ENCODE data around the gene AJAP1. TPM values are rescaled to one million over a fixed set of nuclear protein-coding genes. Genes with fewer than 3 reads are reported as not detected.

AJAP1 gene
- total and polyA plus RNA-seq, 10 of the 15 experiments (the other 5 are each of a cell fraction or from before 2014, with no cell fraction given), result not detected

DNA sequence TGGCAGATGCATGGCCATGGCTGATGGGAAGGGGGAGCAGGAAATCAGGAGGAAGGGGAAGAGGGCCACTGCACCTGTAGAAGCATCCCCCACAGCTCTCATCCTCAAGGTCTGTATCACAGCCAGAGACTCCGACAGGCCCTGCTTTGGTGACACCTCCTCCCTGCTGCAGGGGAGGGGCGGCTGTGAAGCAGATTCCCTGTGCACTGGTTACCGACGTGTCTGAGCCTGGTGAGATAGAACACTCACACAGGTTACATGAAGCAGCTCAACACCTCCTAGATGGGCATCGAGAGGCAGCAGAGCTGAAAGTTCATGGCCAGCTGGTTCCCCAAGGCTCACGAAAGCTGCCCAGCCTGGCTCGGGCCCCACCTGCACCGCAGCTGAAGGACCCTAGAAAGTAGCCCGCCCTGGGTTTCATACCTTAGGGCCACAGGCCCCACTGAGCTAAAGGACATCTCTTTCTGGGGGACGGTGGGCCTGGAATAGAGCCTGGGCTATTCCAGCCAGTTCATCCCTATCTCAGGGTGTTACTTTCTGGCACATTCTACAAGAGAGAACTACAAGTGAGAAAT lies 30.2 kb upstream of the AJAP1 start:
- no TSS peak for BruUV-seq (replicated peaks)
- 17% methylated on average over 10 of the region's 10 CpGs for WGBS (ENCODE audit: insufficient coverage, insufficient replicate concordance, low lambda C conversion rate, missing lambda C conversion rate)
- H3K4me3 ChIP-seq, result no peak overlapping the region
- CTCF ChIA-PET, result no interaction called here
- H3K9ac ChIP-seq (ENCODE audit: control insufficient read depth, insufficient read depth, low read length), result no peak overlapping the region
- H4K20me1 ChIP-seq (ENCODE audit: control insufficient read depth, insufficient read depth), result no peaks in the 10 kb centered on the region
- no peaks in the 10 kb centered on the region for H3K36me3 ChIP-seq (ENCODE audit: control insufficient read depth in 2 of 2, insufficient read depth in 2 of 2, low read length in 1 of 2)
- no peaks in the 10 kb centered on the region for H3K27me3 ChIP-seq (replicated peaks in 1 of 2; ENCODE audit: control insufficient read depth in 2 of 2, insufficient read depth in 2 of 2, low read length in 1 of 2)
- H3K4me1 ChIP-seq (ENCODE audit: control insufficient read depth, insufficient read depth, low read length), result no peaks in the 10 kb centered on the region
- H3K79me2 ChIP-seq (ENCODE audit: control insufficient read depth, insufficient read depth, low read length), result no peaks in the 10 kb centered on the region
- no peak for FAIRE-seq
- RAD21 ChIA-PET (ENCODE audit: unreplicated experiment), result no interaction called here
- in situ Hi-C loops (cut with MboI) (no loop called here), intact Hi-C loops (cut with micrococcal nuclease; ENCODE audit: unreplicated experiment) (no loop called here)
- POLR2A ChIA-PET, result no interaction called here
- H3K27ac ChIP-seq (ENCODE audit: control insufficient read depth, insufficient read depth), result no peak overlapping the region
- DNase-seq (ENCODE audit: low read depth, low spot score), result no peak
- no peaks in the 10 kb centered on the region for H3K9me3 ChIP-seq (replicated peaks; ENCODE audit: control insufficient read depth, insufficient read depth, low read length)
- no peak overlapping the region for H2AFZ ChIP-seq (ENCODE audit: control insufficient read depth, low read depth, low read length)
- H3K4me2 ChIP-seq (ENCODE audit: control insufficient read depth, insufficient read depth), result no peak overlapping the region
- ATAC-seq, result no peak
- SMC1A ChIA-PET (ENCODE audit: uncharacterized antibody, unreplicated experiment), result interaction anchor here (0.6 kb wide), 1 partner anchor 9 kb away, joined by 3 read pairs; no protein-coding TSS in a partner anchor
- TF ChIP-seq RBBP5 (conservative IDR thresholded peaks at IDR 0.05), result no peak
- TF ChIP-seq, protein P1, sequence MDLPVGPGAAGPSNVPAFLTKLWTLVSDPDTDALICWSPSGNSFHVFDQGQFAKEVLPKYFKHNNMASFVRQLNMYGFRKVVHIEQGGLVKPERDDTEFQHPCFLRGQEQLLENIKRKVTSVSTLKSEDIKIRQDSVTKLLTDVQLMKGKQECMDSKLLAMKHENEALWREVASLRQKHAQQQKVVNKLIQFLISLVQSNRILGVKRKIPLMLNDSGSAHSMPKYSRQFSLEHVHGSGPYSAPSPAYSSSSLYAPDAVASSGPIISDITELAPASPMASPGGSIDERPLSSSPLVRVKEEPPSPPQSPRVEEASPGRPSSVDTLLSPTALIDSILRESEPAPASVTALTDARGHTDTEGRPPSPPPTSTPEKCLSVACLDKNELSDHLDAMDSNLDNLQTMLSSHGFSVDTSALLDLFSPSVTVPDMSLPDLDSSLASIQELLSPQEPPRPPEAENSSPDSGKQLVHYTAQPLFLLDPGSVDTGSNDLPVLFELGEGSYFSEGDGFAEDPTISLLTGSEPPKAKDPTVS (IDR thresholded peaks at IDR 0.05; ENCODE audit: low read depth, low read length), result no peak
- no peak for TF ChIP-seq SRF (IDR thresholded peaks at IDR 0.05; ENCODE audit: low read depth in 2 of 2, low read length in 2 of 2)
- TF ChIP-seq RELB (IDR thresholded peaks at IDR 0.05; ENCODE audit: low read depth), result no peak
- no peak for TF ChIP-seq NRF1 (conservative IDR thresholded peaks at IDR 0.05; ENCODE audit: low read depth, low read length)
- TF ChIP-seq SMARCA5 (IDR thresholded peaks at IDR 0.05), result no peak
- TF ChIP-seq YY1 (IDR thresholded peaks at IDR 0.05; ENCODE audit: low read depth, low read length), result no peak
- TF ChIP-seq NR2C1 (IDR thresholded peaks at IDR 0.05), result no peak
- no peak for TF ChIP-seq HDGF (IDR thresholded peaks at IDR 0.05)
- TF ChIP-seq ZBTB11 (CRISPR knock-in tag; IDR thresholded peaks at IDR 0.05), result no peak
- TF ChIP-seq PRDM15 (CRISPR knock-in tag; IDR thresholded peaks at IDR 0.05), result no peak
- TF ChIP-seq STAT1 (conservative IDR thresholded peaks at IDR 0.05), result no peak
